DOHH2 (cell line): ENCODE results near the gene CCDC28B.

Experiments used
- H3F3A ChIP-seq: fragments of 200-600 bp; sonication (generic), shearing (Covaris generic); 2 replicates; pipeline ENCODE4 v1.6.0; 2016; ENCODE audit warnings: antibody characterized with exemption, mild to moderate bottlenecking; ENCODE audit not compliant: control insufficient read depth, insufficient read depth
- H3K27ac ChIP-seq: fragments of 200-600 bp; sonication (generic); 2 replicates; pipeline ENCODE4 v1.5.1; 2014; ENCODE audit warnings: low read depth, mild to moderate bottlenecking, low read length, moderate library complexity
- H3K27me3 ChIP-seq: fragments of 200-600 bp; sonication (generic); 2 replicates; pipeline ENCODE4 v1.6.1; 2014; ENCODE audit warnings: mild to moderate bottlenecking, low read length, mixed read lengths; ENCODE audit not compliant: control insufficient read depth
- H3K36me3 ChIP-seq: fragments of 200-600 bp; sonication (generic); 2 replicates; pipeline ENCODE4 v1.6.1; 2014; ENCODE audit warnings: mild to moderate bottlenecking, low read length, moderate library complexity, mixed read lengths; ENCODE audit not compliant: control insufficient read depth
- H3K4me1 ChIP-seq: fragments of 200-600 bp; sonication (generic); 2 replicates; pipeline ENCODE4 v1.6.1; 2014; ENCODE audit warnings: mild to moderate bottlenecking, low read length, mixed read lengths; ENCODE audit not compliant: control insufficient read depth
- H3K4me2 ChIP-seq: fragments of 200-600 bp; sonication (generic); 2 replicates; pipeline ENCODE4 v1.6.0; 2014; ENCODE audit warnings: mild to moderate bottlenecking, low read length, moderate library complexity
- H3K4me3 ChIP-seq: fragments of 200-600 bp; sonication (generic); 2 replicates; pipeline ENCODE4 v1.5.1; 2014; ENCODE audit warnings: mild to moderate bottlenecking, low read length, mixed read lengths
- H3K79me2 ChIP-seq: fragments of 200-600 bp; sonication (generic); 2 replicates; pipeline ENCODE4 v1.6.1; 2014; ENCODE audit warnings: mild to moderate bottlenecking, low read length, mixed read lengths; ENCODE audit not compliant: control insufficient read depth
- H3K9me2 ChIP-seq: fragments of 200-600 bp; sonication (generic); replicated peaks from 2 replicates; pipeline ENCODE4 v1.6.1; 2014; ENCODE audit warnings: mild to moderate bottlenecking, low read length, mixed read lengths; ENCODE audit not compliant: control insufficient read depth
- H3K9me3 ChIP-seq: fragments of 200-600 bp; sonication (generic); 2 replicates; pipeline ENCODE4 v1.6.1; 2014; ENCODE audit warnings: antibody characterized with exemption, low read length, mixed read lengths; ENCODE audit not compliant: control insufficient read depth, insufficient read depth
- H4K20me1 ChIP-seq: fragments of 200-600 bp; sonication (generic); 2 replicates; pipeline ENCODE4 v1.6.0; 2014; ENCODE audit warnings: low read depth, mild to moderate bottlenecking, antibody characterized with exemption, low read length, moderate library complexity; ENCODE audit not compliant: control insufficient read depth, insufficient read depth
- EZH2phosphoT487 ChIP-seq: fragments of 200-600 bp; sonication (generic); IDR thresholded peaks from 2 replicates; pipeline ENCODE4 v1.6.1; 2017; ENCODE audit warnings: borderline replicate concordance, mild to moderate bottlenecking, antibody characterized with exemption, low read length, moderate library complexity, mixed read lengths
- TF ChIP-seq, protein P1 (sequence below): fragments of 200-600 bp; sonication (generic); IDR thresholded peaks from one replicate; pipeline ENCODE4 v1.5.1; 2014; ENCODE audit warnings: antibody characterized with exemption, mild to moderate bottlenecking, low read depth, low read length; ENCODE audit not compliant: poor library complexity, severe bottlenecking

CCDC28B gene

DNA sequence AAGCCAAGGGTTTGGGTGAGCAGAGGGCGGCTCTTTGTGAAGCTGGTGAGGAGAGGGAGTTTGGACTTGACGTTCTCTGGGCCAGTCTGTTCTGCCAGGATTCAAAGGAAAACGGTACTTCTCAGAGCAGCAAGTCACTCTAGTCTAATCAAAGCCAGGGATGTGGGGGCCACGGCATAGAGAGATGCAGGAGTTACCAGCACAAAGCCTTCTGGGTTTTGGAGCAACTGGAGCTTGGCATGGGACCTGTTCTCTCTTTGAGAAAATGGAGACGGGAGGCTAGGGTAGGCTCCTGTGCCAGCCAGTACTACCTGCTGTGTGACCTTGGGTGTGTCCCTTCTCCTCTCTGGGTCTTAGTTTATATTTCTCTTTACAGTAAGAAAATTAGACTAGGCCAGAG lies 18.8 kb upstream of the CCDC28B start:
- H3K9me3 ChIP-seq = no peaks in the 10 kb centered on the region
- TF ChIP-seq, protein P1, sequence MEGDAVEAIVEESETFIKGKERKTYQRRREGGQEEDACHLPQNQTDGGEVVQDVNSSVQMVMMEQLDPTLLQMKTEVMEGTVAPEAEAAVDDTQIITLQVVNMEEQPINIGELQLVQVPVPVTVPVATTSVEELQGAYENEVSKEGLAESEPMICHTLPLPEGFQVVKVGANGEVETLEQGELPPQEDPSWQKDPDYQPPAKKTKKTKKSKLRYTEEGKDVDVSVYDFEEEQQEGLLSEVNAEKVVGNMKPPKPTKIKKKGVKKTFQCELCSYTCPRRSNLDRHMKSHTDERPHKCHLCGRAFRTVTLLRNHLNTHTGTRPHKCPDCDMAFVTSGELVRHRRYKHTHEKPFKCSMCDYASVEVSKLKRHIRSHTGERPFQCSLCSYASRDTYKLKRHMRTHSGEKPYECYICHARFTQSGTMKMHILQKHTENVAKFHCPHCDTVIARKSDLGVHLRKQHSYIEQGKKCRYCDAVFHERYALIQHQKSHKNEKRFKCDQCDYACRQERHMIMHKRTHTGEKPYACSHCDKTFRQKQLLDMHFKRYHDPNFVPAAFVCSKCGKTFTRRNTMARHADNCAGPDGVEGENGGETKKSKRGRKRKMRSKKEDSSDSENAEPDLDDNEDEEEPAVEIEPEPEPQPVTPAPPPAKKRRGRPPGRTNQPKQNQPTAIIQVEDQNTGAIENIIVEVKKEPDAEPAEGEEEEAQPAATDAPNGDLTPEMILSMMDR = no peak
- TF ChIP-seq EZH2phosphoT487 = no peak
- no peaks in the 10 kb centered on the region for H3K27me3 ChIP-seq
- H4K20me1 ChIP-seq = peaks cover 3% of the 10 kb centered on the region; the same call in 1 of the 2 replicates
- peaks cover 55% of the 10 kb centered on the region for H3K36me3 ChIP-seq
- no peak overlapping the region for H3K27ac ChIP-seq
- peaks cover 17% of the 10 kb centered on the region for H3F3A ChIP-seq
- H3K4me3 ChIP-seq = peak overlapping the region; percentile 87
- H3K79me2 ChIP-seq = peaks cover 61% of the 10 kb centered on the region
- no peaks in the 10 kb centered on the region for H3K9me2 ChIP-seq
- H3K4me2 ChIP-seq = peak overlapping the region; percentile 97
- H3K4me1 ChIP-seq = peaks cover 39% of the 10 kb centered on the region

DNA sequence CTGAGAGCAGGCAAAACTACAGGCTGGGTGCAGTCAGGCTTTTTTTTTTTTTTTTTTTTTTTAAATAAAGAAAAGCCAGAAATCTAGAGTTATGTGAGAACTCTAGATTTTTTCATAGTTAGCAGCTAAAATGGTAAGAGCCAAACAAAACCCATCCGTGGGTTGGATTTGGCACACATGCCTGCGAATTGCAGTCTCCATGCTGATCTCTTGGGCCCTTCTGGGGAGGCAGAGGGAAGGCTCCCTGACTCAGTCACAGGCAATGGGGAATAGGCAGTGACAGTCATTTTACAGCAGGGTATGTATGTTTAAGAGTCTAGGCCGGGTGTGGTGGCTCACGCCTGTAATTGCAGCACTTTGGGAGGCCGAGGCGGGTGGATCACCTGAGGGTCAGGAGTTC lies 18.3 kb upstream of the CCDC28B start:
- H3K27ac ChIP-seq = no peak overlapping the region
- TF ChIP-seq EZH2phosphoT487 = no peak
- TF ChIP-seq, protein P1 = no peak
- H3K9me2 ChIP-seq = no peaks in the 10 kb centered on the region
- peaks cover 59% of the 10 kb centered on the region for H3K36me3 ChIP-seq
- H3K4me2 ChIP-seq = peak overlapping the region; percentile 97
- no peaks in the 10 kb centered on the region for H3K9me3 ChIP-seq
- H3K4me1 ChIP-seq = peaks cover 39% of the 10 kb centered on the region
- no peak overlapping the region for H3K4me3 ChIP-seq
- peaks cover 17% of the 10 kb centered on the region for H3F3A ChIP-seq
- no peaks in the 10 kb centered on the region for H3K27me3 ChIP-seq
- H4K20me1 ChIP-seq = peaks cover 3% of the 10 kb centered on the region; the same call in 1 of the 2 replicates
- H3K79me2 ChIP-seq = peaks cover 66% of the 10 kb centered on the region

DNA sequence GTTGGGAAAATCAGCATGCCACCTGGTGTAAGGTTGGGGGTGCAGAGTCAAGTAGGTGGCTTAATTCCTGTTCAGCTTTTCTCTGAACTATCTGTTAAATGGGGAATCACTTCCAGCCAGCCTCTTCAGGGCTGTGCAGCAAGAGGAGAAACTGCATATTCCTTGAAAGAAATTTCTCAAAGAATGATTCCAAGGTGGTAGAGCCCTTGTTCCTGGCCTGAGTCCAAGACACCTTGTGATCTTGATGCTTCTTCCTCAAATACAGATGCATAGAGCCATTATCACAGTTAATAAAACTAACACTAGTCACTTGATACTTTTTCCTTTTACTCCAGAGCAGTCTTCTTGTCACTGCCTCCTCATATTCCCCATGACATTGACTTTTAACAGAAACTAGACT lies 15.7 kb upstream of the CCDC28B start:
- peaks cover 3% of the 10 kb centered on the region; the same call in 1 of the 2 replicates for H4K20me1 ChIP-seq
- no peak for TF ChIP-seq EZH2phosphoT487
- TF ChIP-seq, protein P1 = no peak
- peaks cover 29% of the 10 kb centered on the region for H3K4me1 ChIP-seq
- H3K4me3 ChIP-seq = no peak overlapping the region
- H3K27ac ChIP-seq = no peak overlapping the region
- peaks cover 71% of the 10 kb centered on the region for H3K79me2 ChIP-seq
- peaks cover 84% of the 10 kb centered on the region for H3K36me3 ChIP-seq
- H3F3A ChIP-seq = no peaks in the 10 kb centered on the region
- no peaks in the 10 kb centered on the region for H3K9me2 ChIP-seq
- H3K9me3 ChIP-seq = no peaks in the 10 kb centered on the region
- no peak overlapping the region; the same call in 1 of the 2 replicates for H3K4me2 ChIP-seq
- no peaks in the 10 kb centered on the region for H3K27me3 ChIP-seq

DNA sequence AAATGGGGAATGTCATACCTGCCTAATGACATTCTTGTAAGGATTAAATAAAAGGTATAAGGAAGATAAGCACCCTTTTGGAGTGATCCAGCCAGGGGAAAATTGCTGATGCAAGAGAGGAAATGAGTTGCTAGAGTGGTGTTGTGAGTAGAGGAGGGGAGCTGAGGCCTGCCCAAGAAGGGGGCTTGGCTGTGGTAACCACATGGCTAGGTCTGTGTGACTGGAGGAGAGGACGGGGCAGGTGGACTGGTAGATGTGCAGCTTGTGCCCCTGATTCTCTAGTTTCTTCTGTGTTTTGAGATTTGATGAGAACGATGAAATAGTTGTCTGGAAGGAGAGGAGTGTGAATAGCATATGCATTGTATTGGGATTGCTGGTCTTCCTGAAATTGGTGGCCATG lies 14.3 kb upstream of the CCDC28B start:
- Histone ChIP-seq H3F3A (no peaks in the 10 kb centered on the region), H3K4me1 (peaks cover 23% of the 10 kb centered on the region), H3K9me3 (no peaks in the 10 kb centered on the region), H3K4me2 (no peak overlapping the region), H3K36me3 (peaks cover 86% of the 10 kb centered on the region), H3K4me3 (no peak overlapping the region), H3K79me2 (peaks cover 58% of the 10 kb centered on the region), H3K9me2 (no peaks in the 10 kb centered on the region), H4K20me1 (peaks cover 2% of the 10 kb centered on the region; the same call in 1 of the 2 replicates), H3K27me3 (no peaks in the 10 kb centered on the region), H3K27ac (peak overlapping the region; percentile 12)
- TF ChIP-seq, protein P1 = no peak
- no peak for TF ChIP-seq EZH2phosphoT487
